OCI-LY7 (cell line): ENCODE data around the gene HIP1R.

Experiments
- EZH2phosphoT487 ChIP-seq: fragments of 200-600 bp; sonication (generic); IDR thresholded peaks from 2 replicates; pipeline ENCODE4 v1.6.1; 2018; ENCODE audit warnings: low read depth, borderline replicate concordance, mild to moderate bottlenecking, mixed run types, antibody characterized with exemption, low read length, moderate library complexity, mixed read lengths
- TF ChIP-seq, protein P1 (sequence below): fragments of 200-600 bp; sonication (generic); conservative IDR thresholded peaks from 2 replicates; pipeline ENCODE4 v1.5.1; 2014; ENCODE audit warnings: mild to moderate bottlenecking, antibody characterized with exemption, low read length, moderate library complexity, mixed read lengths

DNA sequence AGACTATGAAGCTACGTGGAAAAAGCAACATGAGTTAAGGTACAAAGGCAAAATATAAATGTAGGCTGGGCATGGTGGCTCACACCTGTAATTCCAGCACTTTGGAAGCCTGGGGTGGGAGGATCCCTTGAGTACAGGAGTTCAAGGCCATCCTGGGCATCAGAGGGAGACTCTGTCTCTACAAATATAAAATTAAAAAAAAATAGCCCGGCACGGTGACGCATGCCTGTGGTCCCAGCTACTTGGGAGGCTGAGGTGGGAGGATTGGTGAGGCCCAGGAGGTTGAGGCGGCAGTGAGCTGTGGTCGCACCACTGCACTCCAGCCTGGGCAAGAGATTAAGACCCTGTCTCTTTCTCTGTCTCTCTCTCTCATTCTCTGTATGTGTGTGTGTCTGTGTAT is 64.6 kb downstream of the HIP1R start:
- TF ChIP-seq, protein P1, sequence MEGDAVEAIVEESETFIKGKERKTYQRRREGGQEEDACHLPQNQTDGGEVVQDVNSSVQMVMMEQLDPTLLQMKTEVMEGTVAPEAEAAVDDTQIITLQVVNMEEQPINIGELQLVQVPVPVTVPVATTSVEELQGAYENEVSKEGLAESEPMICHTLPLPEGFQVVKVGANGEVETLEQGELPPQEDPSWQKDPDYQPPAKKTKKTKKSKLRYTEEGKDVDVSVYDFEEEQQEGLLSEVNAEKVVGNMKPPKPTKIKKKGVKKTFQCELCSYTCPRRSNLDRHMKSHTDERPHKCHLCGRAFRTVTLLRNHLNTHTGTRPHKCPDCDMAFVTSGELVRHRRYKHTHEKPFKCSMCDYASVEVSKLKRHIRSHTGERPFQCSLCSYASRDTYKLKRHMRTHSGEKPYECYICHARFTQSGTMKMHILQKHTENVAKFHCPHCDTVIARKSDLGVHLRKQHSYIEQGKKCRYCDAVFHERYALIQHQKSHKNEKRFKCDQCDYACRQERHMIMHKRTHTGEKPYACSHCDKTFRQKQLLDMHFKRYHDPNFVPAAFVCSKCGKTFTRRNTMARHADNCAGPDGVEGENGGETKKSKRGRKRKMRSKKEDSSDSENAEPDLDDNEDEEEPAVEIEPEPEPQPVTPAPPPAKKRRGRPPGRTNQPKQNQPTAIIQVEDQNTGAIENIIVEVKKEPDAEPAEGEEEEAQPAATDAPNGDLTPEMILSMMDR: no peak
- no peak for TF ChIP-seq EZH2phosphoT487
